Stimulated activated CD8-positive, alpha-beta memory T cell treated with anti-CD3 and anti-CD28 coated beads, Interleukin-12 subunit alpha, Interleukin-12 subunit beta, amount 100 ng/mL, for 24 hours (primary cell): ENCODE results near the gene IL5.
A peak's percentile ranks its signal among the peaks of the same experiment; 100 is the strongest.
"Not testable (repeated sequence)": the region's sequence is repeated elsewhere in the genome, so short reads cannot be mapped to it uniquely, and the experiment has no call there.

ENCODE experiments used
- DNase-seq: peaks from one replicate; pipeline ENCODE4 v3.0.0-alpha.2; 2020; ENCODE audit errors: extremely low read depth

IL5 gene

DNA sequence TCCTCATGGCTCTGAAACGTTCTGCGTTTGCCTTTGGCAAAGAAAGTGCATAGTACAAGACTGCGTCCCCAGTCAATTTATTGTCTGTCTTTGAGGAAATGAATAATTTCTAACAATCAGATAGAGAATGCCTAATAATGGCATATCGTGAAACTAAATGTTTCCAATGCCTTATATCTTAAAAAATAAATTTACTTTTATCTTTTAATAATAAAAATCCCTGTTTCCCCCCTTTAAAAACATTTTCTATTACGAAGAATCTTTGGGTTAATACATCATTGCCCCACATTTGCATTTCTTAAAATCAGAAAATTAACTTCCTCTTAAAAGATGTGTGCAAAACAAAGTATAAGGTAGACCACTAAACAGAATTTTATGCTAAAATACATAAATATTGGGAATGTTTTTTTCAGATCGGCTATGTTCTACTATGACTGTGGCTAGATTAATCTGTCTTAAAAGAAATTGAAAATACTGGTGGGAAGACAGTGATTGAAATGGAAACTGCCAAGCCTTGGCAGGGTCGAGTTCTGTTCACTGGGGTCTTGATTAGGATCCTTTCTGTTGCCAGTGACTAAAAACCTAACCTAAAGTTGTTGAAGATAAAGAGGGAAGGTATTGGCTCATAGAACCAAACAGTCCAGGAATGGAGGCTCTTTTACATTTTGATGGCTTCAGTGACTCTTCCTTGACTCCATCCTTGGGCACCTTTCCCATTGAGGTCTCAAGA is at the start of gene IL5:
IL5 (minus strand) TSS at position 51 of the 730 bp plus-strand sequence; CDS start at position 7, 44 bp downstream.
- DNase-seq, result no peak

DNA sequence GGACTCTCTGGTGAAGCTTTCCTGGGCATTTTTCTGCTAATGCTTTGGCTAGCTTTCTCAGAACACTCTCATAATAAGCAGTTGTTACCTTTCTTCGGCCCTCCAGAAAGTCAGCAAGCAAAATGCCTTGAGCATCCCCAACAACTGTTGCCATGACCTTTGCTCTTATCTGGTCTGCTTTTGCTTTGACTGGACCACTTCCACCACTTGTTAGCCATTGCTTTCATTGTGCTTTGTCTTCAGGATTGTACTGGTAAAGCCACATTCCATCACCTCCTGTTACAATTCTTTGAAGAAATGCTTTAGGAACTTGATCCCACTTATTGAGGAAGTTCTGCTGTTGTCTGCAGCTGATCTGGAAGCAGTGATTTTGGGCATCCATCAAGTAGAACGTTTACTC is 49.2 kb upstream of the IL5 start:
- DNase-seq, result no peak

DNA sequence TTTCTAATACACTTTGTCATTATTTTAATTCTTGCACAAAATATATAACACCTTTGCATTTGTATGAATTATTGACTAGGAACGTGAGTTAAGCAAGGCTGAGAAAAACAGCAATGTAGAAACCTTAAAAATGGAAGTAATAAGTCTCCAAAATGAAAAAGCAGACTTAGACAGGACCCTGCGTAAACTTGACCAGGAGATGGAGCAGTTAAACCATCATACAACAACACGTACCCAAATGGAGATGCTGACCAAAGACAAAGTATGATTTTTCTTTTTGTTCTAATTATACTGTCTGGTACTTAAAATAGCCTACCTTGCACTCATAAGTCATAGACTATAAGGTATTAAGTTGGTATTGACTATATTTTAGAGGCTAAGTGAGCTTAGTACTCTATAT is 47.8 kb upstream of the IL5 start:
- DNase-seq, result no peak

DNA sequence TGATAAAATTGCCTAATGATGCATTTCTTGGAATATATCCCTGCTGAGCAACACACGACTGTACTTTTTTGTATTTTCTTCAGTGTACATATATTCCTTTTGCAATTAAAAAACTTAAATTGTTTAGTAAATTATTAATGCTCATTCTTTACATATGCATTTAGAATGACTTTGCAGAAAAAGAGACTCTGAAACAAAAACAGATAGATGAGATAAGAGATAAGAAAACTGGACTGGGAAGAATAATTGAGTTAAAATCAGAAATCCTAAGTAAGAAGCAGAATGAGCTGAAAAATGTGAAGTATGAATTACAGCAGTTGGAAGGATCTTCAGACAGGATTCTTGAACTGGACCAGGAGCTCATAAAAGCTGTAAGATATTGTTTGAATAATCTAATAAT is 46.1 kb upstream of the IL5 start:
- DNase-seq, result no peak

DNA sequence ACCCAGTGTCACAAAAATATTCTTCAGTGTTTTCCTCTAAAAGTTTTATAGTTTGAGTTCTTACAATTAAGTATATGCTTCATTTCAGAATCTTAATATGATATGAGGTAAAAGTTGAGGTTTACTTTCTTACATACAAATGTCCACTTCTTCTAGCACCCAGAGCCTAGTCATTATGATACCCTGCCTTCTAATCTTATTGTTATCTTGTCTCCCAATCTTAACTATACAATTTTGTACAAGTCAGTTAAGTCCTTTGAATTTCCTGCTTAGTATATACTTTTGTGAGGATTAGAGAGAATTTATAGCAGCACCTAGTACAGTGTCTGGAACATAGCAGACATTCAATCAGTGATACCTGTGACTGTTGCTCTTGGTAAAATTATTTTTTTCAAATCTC is 42.7 kb upstream of the IL5 start:
- no peak for DNase-seq

DNA sequence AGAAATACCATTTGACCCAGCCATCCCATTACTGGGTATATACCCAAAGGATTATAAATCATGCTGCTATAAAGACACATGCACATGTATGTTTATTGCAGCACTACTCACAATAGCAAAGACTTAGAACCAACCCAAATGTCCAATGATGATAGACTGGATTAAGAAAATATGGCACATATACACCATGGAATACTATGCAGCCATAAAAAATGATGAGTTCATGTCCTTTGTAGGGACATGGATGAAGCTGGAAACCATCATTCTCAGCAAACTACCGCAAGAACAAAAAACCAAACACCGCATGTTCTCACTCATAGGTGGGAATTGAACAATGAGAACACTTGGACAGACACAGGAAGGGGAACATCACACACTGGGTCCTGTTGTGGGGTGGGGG is 41.2 kb upstream of the IL5 start:
- DNase-seq, result not testable (repeated sequence)

DNA sequence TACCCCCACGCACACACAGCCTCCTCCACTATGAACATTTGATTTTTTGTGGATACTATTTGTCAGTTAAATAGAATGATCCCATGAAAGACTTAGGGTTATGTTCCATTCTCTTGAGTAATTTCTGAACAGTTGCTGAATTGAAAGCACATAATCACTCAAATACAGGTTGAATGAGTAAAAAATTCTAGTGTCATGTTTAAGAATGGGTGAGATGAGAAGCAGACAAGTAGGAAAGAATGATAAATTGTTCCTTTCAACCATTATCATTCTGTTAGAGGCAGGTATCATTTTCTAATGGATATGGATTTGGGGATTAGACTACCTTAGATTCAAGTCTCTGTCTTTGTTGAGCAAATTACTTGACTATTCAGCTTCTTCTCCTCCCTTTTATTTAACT is 32.8 kb upstream of the IL5 start:
- DNase-seq, result no peak

DNA sequence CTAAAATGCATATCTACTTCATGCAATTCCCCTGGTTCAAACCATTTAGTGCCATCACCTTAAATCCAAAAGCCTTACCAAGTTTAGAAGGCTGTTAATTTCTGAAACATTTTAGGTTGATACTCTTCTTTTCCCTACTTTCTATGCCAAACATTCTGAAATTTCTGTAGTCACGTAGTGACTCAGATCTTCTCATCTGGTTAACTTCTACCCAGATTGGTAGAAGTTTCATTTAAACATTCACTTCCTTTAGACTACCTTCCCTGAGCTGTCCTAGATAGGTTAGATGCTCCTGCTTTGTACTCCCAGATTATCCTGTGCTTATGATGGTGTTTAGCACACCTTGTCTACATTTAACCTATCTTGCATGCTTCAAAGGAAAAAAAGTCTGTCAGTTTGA is 23.3 kb upstream of the IL5 start:
- DNase-seq, result no peak

DNA sequence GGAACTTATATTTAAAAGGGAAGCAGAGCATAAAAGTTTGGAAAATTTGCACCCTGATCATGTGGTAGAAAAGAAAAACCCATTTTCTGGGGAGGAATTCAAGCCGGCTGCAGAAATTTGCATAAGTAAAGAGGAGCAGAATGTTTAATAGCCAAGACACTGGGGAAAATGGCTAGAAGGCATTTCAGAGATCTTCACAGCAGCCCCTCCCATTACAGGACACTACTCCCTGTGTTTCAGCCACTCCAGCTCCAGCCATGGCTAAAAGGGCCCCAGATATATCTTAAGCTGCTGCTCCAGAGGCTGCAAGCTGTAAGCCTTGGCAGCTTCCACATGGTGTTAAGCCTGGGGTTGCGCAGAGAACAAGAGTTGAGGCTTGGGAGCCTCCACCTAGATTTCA is 21.2 kb upstream of the IL5 start:
- not testable (repeated sequence) for DNase-seq

DNA sequence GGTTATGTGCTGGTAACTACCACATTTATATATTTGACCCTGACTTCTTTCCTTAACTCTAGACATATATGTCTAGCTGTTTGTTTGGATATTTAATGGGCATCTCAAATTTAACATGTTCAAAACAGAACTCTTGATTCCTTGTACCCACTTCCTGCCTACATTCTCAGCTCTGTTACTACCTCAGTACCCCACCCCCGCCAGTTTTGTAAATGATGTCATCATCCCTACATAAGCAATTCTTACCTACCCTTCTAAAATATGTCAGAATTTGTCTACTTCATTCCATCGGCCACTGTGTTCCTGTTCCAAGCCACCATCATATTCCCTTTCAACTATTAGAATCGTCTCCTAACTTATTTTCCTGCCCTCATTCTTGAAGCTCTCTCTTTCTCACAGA is 18.3 kb upstream of the IL5 start:
- no peak for DNase-seq

DNA sequence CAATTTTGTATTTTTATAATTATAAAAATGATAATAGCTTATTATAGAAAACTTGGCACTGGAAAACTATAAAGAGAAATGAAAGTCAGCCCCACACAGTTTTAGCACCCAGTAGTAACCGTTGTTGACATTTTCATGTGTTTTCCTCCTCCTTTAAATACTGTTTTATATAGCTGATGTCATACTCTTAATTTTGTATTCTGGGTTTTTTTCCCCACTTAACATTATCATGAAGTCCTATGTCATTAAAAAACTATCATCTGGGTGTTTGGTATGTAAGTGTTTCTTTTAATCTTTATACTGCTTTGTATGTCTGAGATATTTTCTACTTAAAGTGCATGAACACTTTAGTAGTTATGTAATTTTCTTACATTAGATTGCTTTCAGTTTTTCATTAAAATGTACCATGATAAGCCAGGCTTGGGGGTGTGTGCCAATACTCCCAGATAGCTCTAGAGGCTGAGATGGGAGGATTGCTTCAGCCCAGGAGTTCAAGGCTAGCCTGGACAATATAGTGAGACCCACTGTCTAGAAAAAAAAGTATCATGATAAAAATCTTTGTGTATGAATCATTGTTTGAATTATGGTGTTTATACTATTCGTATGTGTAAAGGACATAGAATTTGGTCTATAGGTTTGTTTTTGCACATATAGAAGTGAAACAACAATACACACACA is 16.2 kb upstream of the IL5 start:
- DNase-seq, result no peak

DNA sequence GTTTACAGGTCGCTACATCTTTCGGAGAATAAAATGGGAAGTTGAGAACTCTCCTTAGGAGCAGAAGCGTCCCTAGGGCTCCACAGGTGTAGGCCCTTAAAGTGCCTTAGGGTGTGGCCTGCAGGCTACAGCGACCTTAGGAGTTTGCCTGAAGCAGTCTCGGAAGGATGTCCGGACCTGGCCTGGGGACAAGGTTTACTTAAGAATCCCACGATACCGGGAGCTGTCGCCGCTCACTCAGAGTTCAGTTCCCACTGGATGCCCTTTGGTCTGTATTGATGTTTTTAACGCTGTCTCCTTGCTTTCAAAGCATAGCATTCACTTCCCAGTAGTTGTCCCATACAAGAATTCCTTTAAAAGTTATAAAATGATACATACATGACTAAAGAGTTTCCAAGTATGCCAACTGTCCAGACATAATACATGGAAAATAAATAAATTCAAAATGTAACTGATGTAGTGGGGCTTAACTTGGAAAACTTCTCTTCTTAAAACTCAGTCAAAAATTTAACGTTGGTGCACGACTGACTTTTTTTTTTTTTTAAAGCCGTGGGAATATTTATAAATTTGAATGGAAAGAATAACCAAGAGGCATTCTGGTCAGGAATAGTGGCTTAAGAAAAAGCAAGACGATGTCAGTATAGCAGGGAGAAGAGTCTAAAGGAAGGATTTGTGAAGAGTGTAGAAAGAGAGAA is 14.3 kb upstream of the IL5 start:
- DNase-seq, result no peak

DNA sequence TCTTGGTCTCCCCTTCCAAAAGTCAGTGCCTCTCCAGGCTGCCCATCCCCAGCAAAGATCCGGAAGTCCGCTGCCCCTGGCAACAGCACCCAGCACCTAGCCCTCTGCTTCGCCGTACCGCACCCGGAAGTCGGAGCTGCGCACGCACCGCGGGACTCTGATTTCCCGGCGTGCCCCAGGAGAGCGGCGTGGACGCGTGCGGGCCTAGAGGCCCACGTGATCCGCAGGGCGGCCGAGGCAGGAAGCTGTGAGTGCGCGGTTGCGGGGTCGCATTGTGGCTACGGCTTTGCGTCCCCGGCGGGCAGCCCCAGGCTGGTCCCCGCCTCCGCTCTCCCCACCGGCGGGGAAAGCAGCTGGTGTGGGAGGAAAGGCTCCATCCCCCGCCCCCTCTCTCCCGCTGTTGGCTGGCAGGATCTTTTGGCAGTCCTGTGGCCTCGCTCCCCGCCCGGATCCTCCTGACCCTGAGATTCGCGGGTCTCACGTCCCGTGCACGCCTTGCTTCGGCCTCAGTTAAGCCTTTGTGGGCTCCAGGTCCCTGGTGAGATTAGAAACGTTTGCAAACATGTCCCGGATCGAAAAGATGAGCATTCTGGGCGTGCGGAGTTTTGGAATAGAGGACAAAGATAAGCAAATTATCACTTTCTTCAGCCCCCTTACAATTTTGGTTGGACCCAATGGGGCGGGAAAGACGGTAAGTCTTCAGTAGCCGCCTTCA is 13.6 kb upstream of the IL5 start, which contains the start of gene RAD50:
RAD50 (plus strand) TSS at position 215 of the 715 bp plus-strand sequence; CDS start at position 563, 348 bp downstream.
- DNase-seq, result peak; percentile 84

DNA sequence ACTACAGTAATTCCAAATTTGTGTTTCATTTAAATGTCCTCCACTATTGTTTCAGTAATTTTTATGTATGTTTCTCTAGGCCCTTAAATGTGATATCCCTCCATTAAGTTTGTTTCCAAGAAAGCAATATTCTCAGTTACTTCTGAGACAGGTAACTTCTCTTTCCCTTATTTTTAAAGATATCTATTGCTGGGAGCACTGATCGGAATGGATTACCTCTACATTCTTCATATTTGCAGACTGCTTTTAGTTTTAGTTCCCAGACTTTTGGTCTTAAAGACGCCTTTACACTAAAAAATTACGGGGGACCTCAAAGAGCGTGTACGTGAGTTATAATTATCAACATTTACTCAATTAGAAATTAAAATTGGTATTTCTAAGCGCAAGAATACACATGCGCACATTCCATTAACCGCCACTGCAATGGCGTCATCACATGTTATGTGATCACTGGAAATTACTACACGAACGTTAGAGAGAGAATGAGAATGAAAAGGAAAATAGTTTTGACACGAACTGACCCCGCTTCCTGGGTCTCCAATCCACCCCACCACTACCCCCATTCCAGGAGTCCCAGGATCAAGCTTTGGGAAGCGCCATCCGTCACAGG is 12.9 kb upstream of the IL5 start:
- no peak for DNase-seq

DNA sequence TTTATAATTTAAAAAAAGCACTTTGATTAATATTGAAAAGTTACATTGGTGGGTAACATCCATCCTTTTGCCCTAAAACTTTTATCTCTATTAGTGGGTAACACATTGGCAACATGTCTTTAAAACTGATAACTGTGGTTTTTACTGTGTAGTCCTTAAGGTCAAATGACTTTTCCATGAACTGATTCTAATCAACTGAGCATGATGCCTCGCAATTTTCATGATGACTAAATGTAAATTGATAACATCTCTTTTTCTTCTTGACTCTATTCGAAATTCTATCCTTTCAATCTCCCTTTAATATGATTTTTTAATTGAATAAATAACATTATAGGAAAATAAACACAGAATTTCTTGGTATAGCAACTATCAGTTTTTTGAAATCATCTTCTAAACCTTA is 6.3 kb upstream of the IL5 start:
- no peak for DNase-seq

DNA sequence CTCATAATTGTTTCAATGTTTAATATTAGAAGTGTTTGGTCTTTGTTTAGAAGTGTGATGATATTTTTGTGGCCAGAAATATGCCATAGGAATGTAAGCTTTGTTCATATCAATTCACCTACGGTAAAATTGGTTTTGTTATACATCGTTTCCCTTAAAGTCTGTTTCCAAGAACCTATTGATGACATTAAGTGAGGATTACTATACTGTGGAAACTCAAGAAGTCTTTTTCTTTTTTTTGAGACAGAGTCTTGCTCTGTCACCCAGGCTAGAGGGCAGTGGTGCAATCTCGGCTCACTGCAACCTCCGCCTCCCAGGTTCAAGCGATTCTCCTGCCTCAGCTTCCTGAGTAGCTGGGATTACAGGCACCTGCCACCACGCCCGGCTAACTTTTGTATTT is 5.5 kb upstream of the IL5 start:
- DNase-seq, result not testable (repeated sequence)

DNA sequence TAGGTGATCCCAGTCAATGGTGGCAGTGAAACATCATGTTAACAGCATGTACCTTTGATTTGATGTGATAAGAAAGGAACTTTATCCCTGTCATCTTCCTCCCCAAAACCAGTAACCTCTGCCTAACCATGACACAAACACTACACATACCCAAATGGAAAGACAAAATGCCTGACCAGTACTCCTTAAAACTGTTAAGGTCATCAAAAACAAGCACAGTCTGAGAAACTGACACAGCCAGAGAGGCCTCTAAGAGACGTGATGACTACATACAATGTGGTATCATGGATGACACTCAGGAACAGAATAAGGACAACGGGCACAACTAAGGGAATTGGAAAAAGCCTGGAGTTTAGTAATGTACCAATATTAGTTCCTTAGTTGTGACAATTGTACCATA is 3.9 kb upstream of the IL5 start:
- no peak for DNase-seq

DNA sequence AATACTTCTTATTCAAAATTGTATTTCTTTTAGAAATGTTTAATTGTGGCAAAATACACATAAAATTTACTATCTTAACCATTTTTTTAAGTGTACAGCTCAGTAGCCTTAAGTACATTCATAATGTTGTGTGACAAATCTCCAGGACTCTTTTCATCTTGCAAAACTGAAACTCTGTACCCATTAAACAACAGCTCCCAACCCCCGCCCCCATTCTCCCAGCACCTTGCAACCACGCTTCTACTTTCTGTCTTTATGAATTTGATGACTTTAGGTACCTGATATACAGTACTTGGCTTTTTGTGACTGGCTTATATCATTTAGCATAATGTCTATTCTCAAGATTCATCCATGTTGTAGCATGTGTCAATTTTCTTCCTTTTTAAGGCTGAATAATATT is 2.8 kb upstream of the IL5 start:
- no peak for DNase-seq

DNA sequence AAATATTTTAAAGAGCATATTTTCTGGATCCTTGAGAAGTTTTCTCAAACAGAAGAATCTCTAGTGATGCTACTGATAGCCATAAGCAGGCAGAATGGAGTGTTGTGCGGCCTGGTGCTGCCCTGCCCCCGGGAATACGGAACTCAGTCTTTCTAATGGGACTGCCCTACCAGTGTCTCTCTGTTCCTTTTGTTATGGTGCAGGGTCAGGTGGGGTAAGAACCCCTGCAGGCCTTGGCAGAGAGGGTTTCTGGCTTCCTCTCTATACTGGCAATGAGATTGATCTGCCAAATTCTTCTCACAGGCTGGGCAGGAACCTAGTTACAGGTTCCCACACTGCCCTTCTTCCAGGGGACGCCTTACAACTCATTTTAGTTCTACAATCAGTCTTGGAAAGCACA is 2.6 kb downstream of the IL5 start:
- DNase-seq, result no peak

DNA sequence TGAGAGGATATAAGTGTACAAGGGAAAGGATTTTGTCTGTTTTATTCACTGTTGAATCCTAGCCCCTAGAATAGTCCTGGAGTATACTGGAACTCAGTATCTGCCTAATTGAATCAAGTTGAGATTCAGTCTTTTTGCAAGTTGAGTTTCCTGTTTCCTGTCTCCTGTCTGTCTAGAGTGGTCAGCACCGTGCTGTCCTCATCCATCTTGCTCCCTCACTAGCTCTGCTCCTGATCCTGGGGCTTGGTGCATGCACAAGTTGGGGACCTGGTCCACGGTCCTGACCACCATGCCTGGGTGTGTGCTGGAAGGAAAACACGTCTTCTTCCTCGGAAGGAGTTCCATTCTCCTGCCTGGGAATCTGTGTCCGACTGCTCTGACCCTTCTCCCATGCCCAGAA is 3.2 kb downstream of the IL5 start:
- no peak for DNase-seq

DNA sequence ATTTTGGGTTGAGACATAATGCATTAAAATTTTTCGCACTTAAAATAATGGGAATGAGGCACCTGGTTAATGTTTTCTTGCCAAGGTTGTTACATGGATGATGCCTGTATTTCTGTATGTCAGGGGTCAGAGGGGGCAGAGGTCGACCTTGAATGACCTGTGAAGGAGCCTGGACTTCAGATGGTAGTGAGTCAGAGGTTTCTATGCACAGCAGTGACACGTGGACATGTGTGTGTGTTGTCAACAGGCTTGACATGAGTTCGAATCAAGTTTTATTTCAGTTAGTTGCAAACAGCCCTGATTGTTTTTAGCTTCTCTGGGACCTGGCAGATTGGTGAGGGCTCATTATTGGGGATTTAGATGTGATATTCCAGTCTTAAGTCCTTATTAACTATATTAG is 3.6 kb downstream of the IL5 start:
- no peak for DNase-seq

DNA sequence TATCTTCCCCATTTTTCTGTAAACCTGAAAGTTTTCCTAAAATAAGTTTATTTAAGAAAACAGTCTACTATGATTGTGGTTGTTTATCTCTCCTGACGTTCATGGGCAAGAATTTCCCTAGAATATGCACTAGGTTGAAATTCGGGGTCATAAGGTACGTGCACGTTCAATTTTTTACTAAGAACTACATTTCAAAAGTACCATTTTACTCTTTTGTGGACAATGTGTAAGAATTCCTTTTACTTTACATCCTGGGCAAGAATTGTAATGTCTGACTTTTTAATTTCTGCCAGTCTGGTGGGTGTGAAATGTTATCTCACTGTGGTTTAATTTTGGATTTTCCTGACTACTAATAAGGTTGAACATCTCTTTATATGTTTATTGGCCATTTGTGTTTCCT is 12.4 kb downstream of the IL5 start:
- no peak for DNase-seq
